HCT116 (cell line): ENCODE data around the gene KIF18B.

Source experiments
- CEBPB ChIP-seq: IDR thresholded peaks from 2 replicates; pipeline ENCODE4 v1.6.1; 2012; ENCODE audit warnings: low read depth
- CTCF ChIP-seq, 3 experiments: fragments of 200-600 bp in 1 of 3; sonication (generic) in 1 of 3; IDR thresholded peaks in 2 of 3; conservative IDR thresholded peaks in 1 of 3; 2 replicates each; pipeline ENCODE4 v1.5.1; 2012 to 2017; ENCODE audit warnings: low read depth in 2 of 3, low read length in 2 of 3, antibody characterized with exemption in 1 of 3, borderline replicate concordance in 1 of 3, control low read depth in 1 of 3, mild to moderate bottlenecking in 1 of 3, mixed read lengths in 1 of 3, mixed run types in 1 of 3, moderate library complexity in 1 of 3; ENCODE audit not compliant: insufficient read depth in 1 of 3
- POLR2A ChIP-seq: IDR thresholded peaks from 2 replicates; pipeline ENCODE4 v1.7.0; 2011; ENCODE audit warnings: borderline replicate concordance; ENCODE audit not compliant: insufficient read depth, insufficient read length; ENCODE audit errors: extremely low read depth
- POLR2AphosphoS5 ChIP-seq: IDR thresholded peaks from 2 replicates; pipeline ENCODE4 v1.6.1; 2011; ENCODE audit warnings: mild to moderate bottlenecking, low read depth, low read length, moderate library complexity
- RAD21 ChIP-seq: IDR thresholded peaks from 2 replicates; pipeline ENCODE4 v1.6.1; 2012; ENCODE audit warnings: low read depth, mild to moderate bottlenecking
- REST ChIP-seq: IDR thresholded peaks from 2 replicates; pipeline ENCODE4 v1.6.1; 2012; ENCODE audit warnings: low read depth
- SRF ChIP-seq: IDR thresholded peaks from 2 replicates; pipeline ENCODE4 v1.6.1; 2012; ENCODE audit warnings: low read depth
- TF ChIP-seq, protein P1 (sequence below): IDR thresholded peaks from 2 replicates; pipeline ENCODE4 v1.6.1; 2012

DNA sequence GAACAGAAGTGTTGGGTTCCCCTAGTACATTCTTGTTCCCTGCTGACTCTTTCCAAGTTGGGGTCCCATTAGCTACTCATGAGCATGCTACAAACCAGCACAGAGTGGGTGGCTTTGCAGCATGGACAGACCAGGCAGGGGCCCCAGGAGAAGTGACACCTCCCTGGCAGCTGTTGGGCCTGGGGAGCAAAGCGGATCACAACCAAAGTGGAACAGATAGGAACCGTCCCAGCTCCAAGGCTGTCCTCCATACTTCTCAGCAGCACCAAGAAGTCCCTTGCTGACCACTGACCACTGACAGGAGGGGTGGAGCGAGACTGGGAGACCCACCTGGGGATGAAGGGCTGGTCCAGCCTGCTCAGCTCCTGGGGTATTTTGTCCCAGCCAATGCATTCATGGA is 19.9 kb downstream of the KIF18B start:
- no peak for TF ChIP-seq CTCF (IDR thresholded peaks at IDR 0.05 in 2 of 3, conservative IDR thresholded peaks at IDR 0.05 in 1 of 3; ENCODE audit: borderline replicate concordance in 1 of 3, insufficient read depth in 1 of 3, low read depth in 2 of 3, low read length in 2 of 3)
- TF ChIP-seq, protein P1, sequence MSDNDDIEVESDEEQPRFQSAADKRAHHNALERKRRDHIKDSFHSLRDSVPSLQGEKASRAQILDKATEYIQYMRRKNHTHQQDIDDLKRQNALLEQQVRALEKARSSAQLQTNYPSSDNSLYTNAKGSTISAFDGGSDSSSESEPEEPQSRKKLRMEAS = no peak
- no peak for TF ChIP-seq POLR2A
- no peak for TF ChIP-seq REST
- no peak for TF ChIP-seq POLR2AphosphoS5
- no peak for TF ChIP-seq SRF
- no peak for TF ChIP-seq CEBPB
- TF ChIP-seq RAD21 = no peak
